ENCODE measurements around the gene NPAS3.
"Not testable (repeated sequence)": the region's sequence is repeated elsewhere in the genome, so short reads cannot be mapped to it uniquely, and the experiment has no call there.

- TF ChIP-seq POLR2A (IDR thresholded peaks at IDR 0.05) = not testable (repeated sequence)
- TF ChIP-seq, protein P1, sequence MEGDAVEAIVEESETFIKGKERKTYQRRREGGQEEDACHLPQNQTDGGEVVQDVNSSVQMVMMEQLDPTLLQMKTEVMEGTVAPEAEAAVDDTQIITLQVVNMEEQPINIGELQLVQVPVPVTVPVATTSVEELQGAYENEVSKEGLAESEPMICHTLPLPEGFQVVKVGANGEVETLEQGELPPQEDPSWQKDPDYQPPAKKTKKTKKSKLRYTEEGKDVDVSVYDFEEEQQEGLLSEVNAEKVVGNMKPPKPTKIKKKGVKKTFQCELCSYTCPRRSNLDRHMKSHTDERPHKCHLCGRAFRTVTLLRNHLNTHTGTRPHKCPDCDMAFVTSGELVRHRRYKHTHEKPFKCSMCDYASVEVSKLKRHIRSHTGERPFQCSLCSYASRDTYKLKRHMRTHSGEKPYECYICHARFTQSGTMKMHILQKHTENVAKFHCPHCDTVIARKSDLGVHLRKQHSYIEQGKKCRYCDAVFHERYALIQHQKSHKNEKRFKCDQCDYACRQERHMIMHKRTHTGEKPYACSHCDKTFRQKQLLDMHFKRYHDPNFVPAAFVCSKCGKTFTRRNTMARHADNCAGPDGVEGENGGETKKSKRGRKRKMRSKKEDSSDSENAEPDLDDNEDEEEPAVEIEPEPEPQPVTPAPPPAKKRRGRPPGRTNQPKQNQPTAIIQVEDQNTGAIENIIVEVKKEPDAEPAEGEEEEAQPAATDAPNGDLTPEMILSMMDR (IDR thresholded peaks at IDR 0.05) = not testable (repeated sequence)
Measured at GRCh38 chr14:33088274-33088673, 149.6 kb downstream of the NPAS3 start.
